ENCODE measurements around the gene KRT31. TPM values are rescaled to one million over a fixed set of nuclear protein-coding genes. Genes with fewer than 3 reads are reported as not detected.
"Not testable (repeated sequence)": the region's sequence is repeated elsewhere in the genome, so short reads cannot be mapped to it uniquely, and the experiment has no call there.

The KRT31 gene
- polyA plus RNA-seq, 1 donor from 2014 or later, result not detected

GRCh38 chr17:41347869-41348760 is 49.3 kb downstream of the KRT31 start:
- no peaks in the 10 kb centered on the region for H3K36me3 ChIP-seq (ENCODE audit: insufficient read depth, low read length)
- H3K4me3 ChIP-seq (ENCODE audit: low read length), result no peak overlapping the region
- H3K9me3 ChIP-seq (ENCODE audit: low read length), result no peaks in the 10 kb centered on the region
- no peaks in the 10 kb centered on the region for H4K20me1 ChIP-seq (ENCODE audit: insufficient read depth)
- H3K79me2 ChIP-seq (replicated peaks; ENCODE audit: insufficient read depth, low read length), result no peaks in the 10 kb centered on the region
- no peak overlapping the region for H3K4me2 ChIP-seq (ENCODE audit: low read length)
- H3F3A ChIP-seq (ENCODE audit: insufficient read depth, low read length, poor library complexity, severe bottlenecking), result no peaks in the 10 kb centered on the region
- no peaks in the 10 kb centered on the region for H3K27me3 ChIP-seq (ENCODE audit: insufficient read depth, low read depth, low read length)
- no peak overlapping the region for H3K27ac ChIP-seq (ENCODE audit: low read length)
- no peak overlapping the region for H3K9ac ChIP-seq (ENCODE audit: low read length)
- H2AFZ ChIP-seq (ENCODE audit: low read depth, low read length), result no peak overlapping the region
- TF ChIP-seq EP300 (conservative IDR thresholded peaks at IDR 0.05; ENCODE audit: poor library complexity, severe bottlenecking), result no peak
- TF ChIP-seq, protein P1, sequence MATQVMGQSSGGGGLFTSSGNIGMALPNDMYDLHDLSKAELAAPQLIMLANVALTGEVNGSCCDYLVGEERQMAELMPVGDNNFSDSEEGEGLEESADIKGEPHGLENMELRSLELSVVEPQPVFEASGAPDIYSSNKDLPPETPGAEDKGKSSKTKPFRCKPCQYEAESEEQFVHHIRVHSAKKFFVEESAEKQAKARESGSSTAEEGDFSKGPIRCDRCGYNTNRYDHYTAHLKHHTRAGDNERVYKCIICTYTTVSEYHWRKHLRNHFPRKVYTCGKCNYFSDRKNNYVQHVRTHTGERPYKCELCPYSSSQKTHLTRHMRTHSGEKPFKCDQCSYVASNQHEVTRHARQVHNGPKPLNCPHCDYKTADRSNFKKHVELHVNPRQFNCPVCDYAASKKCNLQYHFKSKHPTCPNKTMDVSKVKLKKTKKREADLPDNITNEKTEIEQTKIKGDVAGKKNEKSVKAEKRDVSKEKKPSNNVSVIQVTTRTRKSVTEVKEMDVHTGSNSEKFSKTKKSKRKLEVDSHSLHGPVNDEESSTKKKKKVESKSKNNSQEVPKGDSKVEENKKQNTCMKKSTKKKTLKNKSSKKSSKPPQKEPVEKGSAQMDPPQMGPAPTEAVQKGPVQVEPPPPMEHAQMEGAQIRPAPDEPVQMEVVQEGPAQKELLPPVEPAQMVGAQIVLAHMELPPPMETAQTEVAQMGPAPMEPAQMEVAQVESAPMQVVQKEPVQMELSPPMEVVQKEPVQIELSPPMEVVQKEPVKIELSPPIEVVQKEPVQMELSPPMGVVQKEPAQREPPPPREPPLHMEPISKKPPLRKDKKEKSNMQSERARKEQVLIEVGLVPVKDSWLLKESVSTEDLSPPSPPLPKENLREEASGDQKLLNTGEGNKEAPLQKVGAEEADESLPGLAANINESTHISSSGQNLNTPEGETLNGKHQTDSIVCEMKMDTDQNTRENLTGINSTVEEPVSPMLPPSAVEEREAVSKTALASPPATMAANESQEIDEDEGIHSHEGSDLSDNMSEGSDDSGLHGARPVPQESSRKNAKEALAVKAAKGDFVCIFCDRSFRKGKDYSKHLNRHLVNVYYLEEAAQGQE (IDR thresholded peaks at IDR 0.05; ENCODE audit: borderline replicate concordance), result no peak
- TF ChIP-seq SMC3 (conservative IDR thresholded peaks at IDR 0.05; ENCODE audit: poor library complexity), result no peak
- no peak for TF ChIP-seq POLR2AphosphoS5 (IDR thresholded peaks at IDR 0.05)
- no peak for TF ChIP-seq TAF1 (IDR thresholded peaks at IDR 0.05; ENCODE audit: low read depth)
- no peak for TF ChIP-seq CTCF (IDR thresholded peaks at IDR 0.05; ENCODE audit: poor library complexity, severe bottlenecking)
- TF ChIP-seq RAD21 (conservative IDR thresholded peaks at IDR 0.05), result no peak
- no peak for TF ChIP-seq MXI1 (conservative IDR thresholded peaks at IDR 0.05; ENCODE audit: poor library complexity, severe bottlenecking)
- TF ChIP-seq EZH2 (IDR thresholded peaks at IDR 0.05; ENCODE audit: borderline replicate concordance, insufficient read depth, low read length, poor library complexity, severe bottlenecking), result no peak
- no peaks in the 10 kb centered on the region for H3K9me2 ChIP-seq (ENCODE audit: insufficient read depth, low read length)

DNA sequence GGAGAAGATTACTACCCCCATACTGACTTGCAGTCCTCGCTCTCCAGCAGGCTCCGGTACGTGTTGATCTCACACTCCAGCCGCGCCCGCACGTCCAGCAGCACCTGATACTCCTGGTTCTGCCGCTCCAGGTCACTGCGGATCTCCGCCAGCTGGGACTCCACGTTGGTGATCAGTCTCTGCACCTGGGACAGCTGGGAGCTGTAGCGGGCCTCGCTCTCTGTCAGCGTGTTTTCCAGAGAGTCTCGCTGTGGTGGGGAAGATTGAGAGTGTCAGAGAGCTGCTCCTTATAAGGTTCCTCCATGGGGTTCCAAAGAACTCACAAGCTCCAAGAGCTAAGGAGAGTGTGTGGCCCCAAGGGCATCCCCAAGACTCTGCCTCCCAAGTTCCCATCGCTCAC is 51.0 kb downstream of the KRT31 start:
- not testable (repeated sequence) for H3K4me3 ChIP-seq (ENCODE audit: low read length); H3F3A ChIP-seq (ENCODE audit: insufficient read depth, low read length, poor library complexity, severe bottlenecking); H2AFZ ChIP-seq (ENCODE audit: low read depth, low read length); H3K9me3 ChIP-seq (ENCODE audit: low read length); H4K20me1 ChIP-seq (ENCODE audit: insufficient read depth); H3K9ac ChIP-seq (ENCODE audit: low read length); H3K27me3 ChIP-seq (ENCODE audit: insufficient read depth, low read depth, low read length); H3K4me2 ChIP-seq (ENCODE audit: low read length); H3K36me3 ChIP-seq (ENCODE audit: insufficient read depth, low read length); H3K79me2 ChIP-seq (replicated peaks; ENCODE audit: insufficient read depth, low read length); H3K27ac ChIP-seq (ENCODE audit: low read length); H3K9me2 ChIP-seq (ENCODE audit: insufficient read depth, low read length)

All from neural cell (in vitro differentiated cells).